Neural cell (in vitro differentiated cells): Measurements from ENCODE around the gene RNLS. TPM values are rescaled to one million over a fixed set of nuclear protein-coding genes. Genes with fewer than 3 reads are reported as not detected.

Experiments used
- H2AFZ ChIP-seq: fragments of 200-600, 300-800 bp; sonication (generic), shearing (Covaris generic); 2 replicates; pipeline ENCODE4 v1.6.0; 2014; ENCODE audit warnings: low read depth, mild to moderate bottlenecking, antibody characterized with exemption, low read length, moderate library complexity
- H3F3A ChIP-seq: fragments of 200-600 bp; shearing (Covaris generic); 2 replicates; pipeline ENCODE4 v1.6.1; 2016; ENCODE audit warnings: mild to moderate bottlenecking, moderate library complexity, mixed read lengths, antibody characterized with exemption, low read length; ENCODE audit not compliant: insufficient read depth, poor library complexity, severe bottlenecking
- H3K27ac ChIP-seq: fragments of 200-600, 300-800 bp; sonication (generic), shearing (Covaris generic); 2 replicates; pipeline ENCODE4 v1.5.1; 2014; ENCODE audit warnings: mild to moderate bottlenecking, low read length, moderate library complexity
- H3K27me3 ChIP-seq: fragments of 300-800, 200-600 bp; sonication (generic), shearing (Covaris generic); 2 replicates; pipeline ENCODE4 v1.6.0; 2014; ENCODE audit warnings: mild to moderate bottlenecking, low read depth, low read length, moderate library complexity; ENCODE audit not compliant: insufficient read depth
- H3K36me3 ChIP-seq: fragments of 300-800, 200-600 bp; sonication (generic), shearing (Covaris generic); 2 replicates; pipeline ENCODE4 v1.5.1; 2014; ENCODE audit warnings: mild to moderate bottlenecking, antibody characterized with exemption, low read length, moderate library complexity; ENCODE audit not compliant: insufficient read depth
- H3K4me2 ChIP-seq: fragments of 300-800, 200-600 bp; sonication (generic), shearing (Covaris generic); 2 replicates; pipeline ENCODE4 v1.6.0; 2014; ENCODE audit warnings: mild to moderate bottlenecking, low read length
- H3K4me3 ChIP-seq: fragments of 300-800, 200-600 bp; sonication (generic), shearing (Covaris generic); 2 replicates; pipeline ENCODE4 v1.5.1; 2014; ENCODE audit warnings: mild to moderate bottlenecking, low read length, moderate library complexity
- H3K79me2 ChIP-seq: fragments of 200-600 bp; shearing (Covaris generic); replicated peaks from 2 replicates; pipeline ENCODE4 v1.6.0; 2014; ENCODE audit warnings: mild to moderate bottlenecking, low read length, moderate library complexity; ENCODE audit not compliant: insufficient read depth
- H3K9ac ChIP-seq: fragments of 300-800, 200-600 bp; sonication (generic), shearing (Covaris generic); 2 replicates; pipeline ENCODE4 v1.6.1; 2016; ENCODE audit warnings: mild to moderate bottlenecking, low read length, mixed read lengths
- H3K9me2 ChIP-seq: fragments of 200-600 bp; shearing (Covaris generic); 2 replicates; pipeline ENCODE4 v1.6.1; 2016; ENCODE audit warnings: mild to moderate bottlenecking, low read length, mixed read lengths; ENCODE audit not compliant: insufficient read depth
- H3K9me3 ChIP-seq: fragments of 200-600, 300-800 bp; sonication (generic), shearing (Covaris generic); 2 replicates; pipeline ENCODE4 v1.6.1; 2016; ENCODE audit warnings: mild to moderate bottlenecking, mixed run types, low read length, moderate library complexity, mixed read lengths
- H4K20me1 ChIP-seq: fragments of 200-600 bp; shearing (Covaris generic); 2 replicates; pipeline ENCODE4 v1.6.1; 2016; ENCODE audit warnings: mild to moderate bottlenecking, mixed run types; ENCODE audit not compliant: insufficient read depth
- EP300 ChIP-seq: fragments of 450-650 bp; conservative IDR thresholded peaks from 2 replicates; pipeline ENCODE4 v1.6.1; 2014; ENCODE audit warnings: antibody characterized with exemption, mild to moderate bottlenecking, moderate library complexity; ENCODE audit not compliant: poor library complexity, severe bottlenecking
- EZH2 ChIP-seq: fragments of 200-600, 300-800 bp; shearing (Covaris generic), sonication (generic); IDR thresholded peaks from 2 replicates; pipeline ENCODE4 v1.6.1; 2014; ENCODE audit warnings: antibody characterized with exemption, low read length, borderline replicate concordance, mild to moderate bottlenecking; ENCODE audit not compliant: insufficient read depth, poor library complexity, severe bottlenecking
- POLR2AphosphoS5 ChIP-seq: IDR thresholded peaks from 2 replicates; pipeline ENCODE4 v1.6.1; 2012
- RAD21 ChIP-seq: fragments of 450-650 bp; conservative IDR thresholded peaks from 2 replicates; pipeline ENCODE4 v1.6.1; 2014; ENCODE audit warnings: antibody characterized with exemption, mild to moderate bottlenecking, moderate library complexity
- TAF1 ChIP-seq: IDR thresholded peaks from 2 replicates; pipeline ENCODE4 v1.6.1; 2012; ENCODE audit warnings: low read depth
- polyA minus RNA-seq: library from RNA; depleted of rRNA, polyadenylated mRNA; stranded (reverse); fragments of >200 nt; gene quantifications from 2 replicates; pipeline ENCODE4 v1.2.3, GENCODE V29; 2014
- polyA plus RNA-seq: library from polyadenylated mRNA; depleted of rRNA; stranded (reverse); fragments of >200 nt; gene quantifications from 2 replicates; pipeline ENCODE4 v1.2.3, GENCODE V29; 2014
- TF ChIP-seq, protein P1 (sequence below): fragments of 450-650 bp; IDR thresholded peaks from 2 replicates; pipeline ENCODE4 v1.5.1; 2014; ENCODE audit warnings: antibody characterized with exemption, mild to moderate bottlenecking, moderate library complexity; ENCODE audit not compliant: poor library complexity, severe bottlenecking
- TF ChIP-seq, protein P2 (sequence below): IDR thresholded peaks from 2 replicates; pipeline ENCODE4 v1.6.1; 2012; ENCODE audit warnings: borderline replicate concordance

Gene RNLS
- polyA plus RNA-seq (0.20 and 0.66 TPM in 2 replicates), polyA minus RNA-seq (0.93 and 0.97 TPM in 2 replicates)

DNA sequence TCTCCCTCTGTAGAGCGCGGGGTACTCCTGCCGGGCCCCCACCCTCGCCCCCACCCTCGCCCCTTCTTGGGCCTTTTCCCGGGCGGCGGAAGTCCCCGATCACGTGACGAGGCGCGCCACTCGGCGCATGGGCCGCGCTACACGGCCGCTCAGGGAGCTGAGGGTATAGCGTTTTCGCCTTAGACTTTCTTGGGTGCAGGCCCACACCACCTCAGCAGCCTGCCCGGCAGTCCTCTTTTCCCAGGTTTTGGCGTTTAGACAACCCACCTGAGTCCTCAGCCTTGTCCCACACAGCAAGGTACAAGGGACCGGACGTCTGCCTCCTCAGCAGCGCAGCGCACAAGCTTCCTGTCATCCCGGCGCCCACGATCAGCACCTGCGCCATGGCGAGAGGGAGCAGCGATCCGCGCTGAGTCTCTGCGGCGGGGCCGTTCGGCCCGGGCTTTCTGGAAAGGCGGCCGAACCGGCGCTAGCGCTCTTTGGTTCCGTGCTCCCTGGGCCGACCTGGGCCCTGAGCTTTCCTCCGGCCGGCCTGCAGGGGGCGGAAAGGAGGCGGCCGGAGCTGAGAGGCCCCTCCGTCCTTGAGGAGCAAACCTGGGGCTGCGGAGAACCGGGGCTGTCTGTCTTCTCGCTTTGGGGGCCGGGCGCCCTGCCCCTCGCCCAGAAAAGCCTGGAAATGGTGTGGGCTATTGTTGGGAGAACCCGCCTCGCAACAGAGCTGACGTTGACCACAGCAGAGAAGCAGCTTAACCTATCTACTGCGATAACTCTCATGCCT lies at the start of gene RNLS:
RNLS (minus strand) TSS at position 513 of the 778 bp plus-strand sequence.
- Histone ChIP-seq H3F3A (no peaks in the 10 kb centered on the region), H3K9me3 (no peaks in the 10 kb centered on the region), H3K9ac (peak within 1 kb of the TSS; percentile 51), H3K79me2 (no peaks in the 10 kb centered on the region), H2AFZ (no peak within 1 kb of the TSS), H3K27ac (no peak within 1 kb of the TSS), H3K27me3 (no peaks in the 10 kb centered on the region), H3K36me3 (no peaks in the 10 kb centered on the region), H3K4me3 (peak within 1 kb of the TSS; percentile 62), H4K20me1 (no peaks in the 10 kb centered on the region), H3K4me2 (no peak within 1 kb of the TSS), H3K9me2 (no peaks in the 10 kb centered on the region)
- TF ChIP-seq, protein P1, sequence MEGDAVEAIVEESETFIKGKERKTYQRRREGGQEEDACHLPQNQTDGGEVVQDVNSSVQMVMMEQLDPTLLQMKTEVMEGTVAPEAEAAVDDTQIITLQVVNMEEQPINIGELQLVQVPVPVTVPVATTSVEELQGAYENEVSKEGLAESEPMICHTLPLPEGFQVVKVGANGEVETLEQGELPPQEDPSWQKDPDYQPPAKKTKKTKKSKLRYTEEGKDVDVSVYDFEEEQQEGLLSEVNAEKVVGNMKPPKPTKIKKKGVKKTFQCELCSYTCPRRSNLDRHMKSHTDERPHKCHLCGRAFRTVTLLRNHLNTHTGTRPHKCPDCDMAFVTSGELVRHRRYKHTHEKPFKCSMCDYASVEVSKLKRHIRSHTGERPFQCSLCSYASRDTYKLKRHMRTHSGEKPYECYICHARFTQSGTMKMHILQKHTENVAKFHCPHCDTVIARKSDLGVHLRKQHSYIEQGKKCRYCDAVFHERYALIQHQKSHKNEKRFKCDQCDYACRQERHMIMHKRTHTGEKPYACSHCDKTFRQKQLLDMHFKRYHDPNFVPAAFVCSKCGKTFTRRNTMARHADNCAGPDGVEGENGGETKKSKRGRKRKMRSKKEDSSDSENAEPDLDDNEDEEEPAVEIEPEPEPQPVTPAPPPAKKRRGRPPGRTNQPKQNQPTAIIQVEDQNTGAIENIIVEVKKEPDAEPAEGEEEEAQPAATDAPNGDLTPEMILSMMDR: peak; percentile 50
- no peak for TF ChIP-seq TAF1

DNA sequence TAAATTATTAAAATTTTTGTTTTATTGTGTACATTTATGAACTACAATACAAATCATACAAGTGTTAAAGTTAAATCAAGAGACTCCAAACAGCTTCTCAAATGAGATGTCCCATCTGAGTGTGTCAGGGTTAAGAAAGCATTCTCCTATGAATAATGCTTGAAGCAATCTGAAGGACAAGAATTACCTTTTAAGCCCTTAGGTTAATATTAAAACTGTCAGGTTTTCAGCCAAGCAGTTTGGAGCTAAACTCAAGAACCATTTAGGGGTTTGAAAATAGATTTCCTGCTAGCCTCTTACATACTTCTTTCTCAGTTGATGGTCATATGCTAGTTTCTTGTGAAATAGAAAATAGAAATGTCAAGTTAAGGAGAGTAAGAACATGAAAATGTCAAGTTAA lies 41.7 kb upstream of the RNLS start:
- no peak overlapping the region for H3K27ac ChIP-seq
- H3K9ac ChIP-seq: no peak overlapping the region
- H3K27me3 ChIP-seq: no peaks in the 10 kb centered on the region
- no peaks in the 10 kb centered on the region for H3K9me3 ChIP-seq
- H4K20me1 ChIP-seq: no peaks in the 10 kb centered on the region
- H3F3A ChIP-seq: no peaks in the 10 kb centered on the region
- no peak overlapping the region for H3K4me3 ChIP-seq
- no peaks in the 10 kb centered on the region for H3K79me2 ChIP-seq
- no peak for TF ChIP-seq RAD21
- H2AFZ ChIP-seq: no peak overlapping the region
- H3K36me3 ChIP-seq: no peaks in the 10 kb centered on the region
- no peaks in the 10 kb centered on the region for H3K9me2 ChIP-seq
- no peak overlapping the region for H3K4me2 ChIP-seq

DNA sequence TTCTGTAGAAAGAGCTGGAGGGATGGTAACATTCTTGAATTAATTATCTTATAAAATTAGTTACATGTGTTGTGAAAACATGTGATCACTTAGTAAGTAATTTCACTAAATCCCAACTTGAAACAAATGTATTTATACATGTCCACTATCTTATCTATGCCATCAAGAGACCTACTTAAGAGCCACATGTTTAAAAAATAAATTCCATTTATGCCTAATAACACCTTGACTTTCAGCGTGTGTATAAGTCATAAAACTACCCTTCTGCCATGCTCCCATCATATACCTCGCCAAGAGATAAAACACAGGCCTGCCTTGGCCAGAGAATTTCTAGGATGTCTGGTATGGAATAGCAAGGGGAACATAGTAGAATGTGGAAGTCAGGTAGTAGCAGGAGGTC lies 40.7 kb upstream of the RNLS start:
- no peak overlapping the region for H3K9ac ChIP-seq
- no peaks in the 10 kb centered on the region for H3K79me2 ChIP-seq
- no peaks in the 10 kb centered on the region for H4K20me1 ChIP-seq
- H3K4me2 ChIP-seq: no peak overlapping the region
- no peaks in the 10 kb centered on the region for H3K36me3 ChIP-seq
- no peaks in the 10 kb centered on the region for H3F3A ChIP-seq
- no peaks in the 10 kb centered on the region for H3K27me3 ChIP-seq
- no peak overlapping the region for H3K4me3 ChIP-seq
- H2AFZ ChIP-seq: no peak overlapping the region
- TF ChIP-seq EZH2 (no peak), EP300 (no peak), POLR2AphosphoS5 (no peak)
- TF ChIP-seq, protein P1: no peak
- TF ChIP-seq, protein P2, sequence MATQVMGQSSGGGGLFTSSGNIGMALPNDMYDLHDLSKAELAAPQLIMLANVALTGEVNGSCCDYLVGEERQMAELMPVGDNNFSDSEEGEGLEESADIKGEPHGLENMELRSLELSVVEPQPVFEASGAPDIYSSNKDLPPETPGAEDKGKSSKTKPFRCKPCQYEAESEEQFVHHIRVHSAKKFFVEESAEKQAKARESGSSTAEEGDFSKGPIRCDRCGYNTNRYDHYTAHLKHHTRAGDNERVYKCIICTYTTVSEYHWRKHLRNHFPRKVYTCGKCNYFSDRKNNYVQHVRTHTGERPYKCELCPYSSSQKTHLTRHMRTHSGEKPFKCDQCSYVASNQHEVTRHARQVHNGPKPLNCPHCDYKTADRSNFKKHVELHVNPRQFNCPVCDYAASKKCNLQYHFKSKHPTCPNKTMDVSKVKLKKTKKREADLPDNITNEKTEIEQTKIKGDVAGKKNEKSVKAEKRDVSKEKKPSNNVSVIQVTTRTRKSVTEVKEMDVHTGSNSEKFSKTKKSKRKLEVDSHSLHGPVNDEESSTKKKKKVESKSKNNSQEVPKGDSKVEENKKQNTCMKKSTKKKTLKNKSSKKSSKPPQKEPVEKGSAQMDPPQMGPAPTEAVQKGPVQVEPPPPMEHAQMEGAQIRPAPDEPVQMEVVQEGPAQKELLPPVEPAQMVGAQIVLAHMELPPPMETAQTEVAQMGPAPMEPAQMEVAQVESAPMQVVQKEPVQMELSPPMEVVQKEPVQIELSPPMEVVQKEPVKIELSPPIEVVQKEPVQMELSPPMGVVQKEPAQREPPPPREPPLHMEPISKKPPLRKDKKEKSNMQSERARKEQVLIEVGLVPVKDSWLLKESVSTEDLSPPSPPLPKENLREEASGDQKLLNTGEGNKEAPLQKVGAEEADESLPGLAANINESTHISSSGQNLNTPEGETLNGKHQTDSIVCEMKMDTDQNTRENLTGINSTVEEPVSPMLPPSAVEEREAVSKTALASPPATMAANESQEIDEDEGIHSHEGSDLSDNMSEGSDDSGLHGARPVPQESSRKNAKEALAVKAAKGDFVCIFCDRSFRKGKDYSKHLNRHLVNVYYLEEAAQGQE: no peak
- no peaks in the 10 kb centered on the region for H3K9me3 ChIP-seq
- no peak overlapping the region for H3K27ac ChIP-seq
- no peaks in the 10 kb centered on the region for H3K9me2 ChIP-seq
